Subcutaneous adipose tissue (tissue), 4 donors: ENCODE results near the gene DNAJC5G. TPM values are rescaled to one million over a fixed set of nuclear protein-coding genes. Genes with fewer than 3 reads are reported as not detected.

Experiments
- total RNA-seq, 4 donors: library from RNA; depleted of rRNA; stranded (reverse); fragments of >200 nt; gene quantifications; one replicate each; pipeline ENCODE4 v1.1.0, GENCODE V29; 2016
- TF ChIP-seq, protein P1 (sequence below): fragments of 450-650 bp; IDR thresholded peaks from one replicate; pipeline ENCODE4 v1.5.1; 2016; ENCODE audit warnings: low read depth, mild to moderate bottlenecking, control low read depth, antibody characterized with exemption, moderate library complexity

DNAJC5G gene
- under 1 TPM in 1 of 4 donors, not detected in 3; 0.88 TPM for total RNA-seq

GRCh38 chr2:27275211-27276150, at the start of gene DNAJC5G:
Gene DNAJC5G (plus strand): TSS chr2:27275433. CDS start chr2:27276729, 1,296 bp downstream.
- TF ChIP-seq, protein P1, sequence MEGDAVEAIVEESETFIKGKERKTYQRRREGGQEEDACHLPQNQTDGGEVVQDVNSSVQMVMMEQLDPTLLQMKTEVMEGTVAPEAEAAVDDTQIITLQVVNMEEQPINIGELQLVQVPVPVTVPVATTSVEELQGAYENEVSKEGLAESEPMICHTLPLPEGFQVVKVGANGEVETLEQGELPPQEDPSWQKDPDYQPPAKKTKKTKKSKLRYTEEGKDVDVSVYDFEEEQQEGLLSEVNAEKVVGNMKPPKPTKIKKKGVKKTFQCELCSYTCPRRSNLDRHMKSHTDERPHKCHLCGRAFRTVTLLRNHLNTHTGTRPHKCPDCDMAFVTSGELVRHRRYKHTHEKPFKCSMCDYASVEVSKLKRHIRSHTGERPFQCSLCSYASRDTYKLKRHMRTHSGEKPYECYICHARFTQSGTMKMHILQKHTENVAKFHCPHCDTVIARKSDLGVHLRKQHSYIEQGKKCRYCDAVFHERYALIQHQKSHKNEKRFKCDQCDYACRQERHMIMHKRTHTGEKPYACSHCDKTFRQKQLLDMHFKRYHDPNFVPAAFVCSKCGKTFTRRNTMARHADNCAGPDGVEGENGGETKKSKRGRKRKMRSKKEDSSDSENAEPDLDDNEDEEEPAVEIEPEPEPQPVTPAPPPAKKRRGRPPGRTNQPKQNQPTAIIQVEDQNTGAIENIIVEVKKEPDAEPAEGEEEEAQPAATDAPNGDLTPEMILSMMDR: no peak

GRCh38 chr2:27225526-27225925, 49.7 kb upstream of the DNAJC5G start:
- TF ChIP-seq, protein P1: no peak

DNA sequence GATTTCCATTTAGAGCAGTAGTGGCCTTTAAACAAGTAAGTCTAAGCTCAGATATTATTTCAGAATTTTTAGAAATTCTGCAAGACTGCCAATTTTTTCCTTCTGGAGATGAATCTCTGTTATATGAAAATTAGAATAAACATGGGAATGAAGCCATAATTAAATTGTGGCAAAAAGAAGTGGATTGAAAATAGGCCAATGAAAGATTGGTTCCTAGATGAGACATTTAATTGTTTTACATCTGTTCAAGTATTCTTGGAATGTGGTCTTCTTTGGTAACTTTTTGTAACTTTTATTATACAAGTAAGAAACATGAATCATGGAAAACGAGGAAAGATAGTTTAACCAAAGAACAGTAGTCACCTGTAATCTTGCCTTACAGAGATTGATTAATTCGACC, 47.7 kb upstream of the DNAJC5G start:
- TF ChIP-seq, protein P1: no peak

DNA sequence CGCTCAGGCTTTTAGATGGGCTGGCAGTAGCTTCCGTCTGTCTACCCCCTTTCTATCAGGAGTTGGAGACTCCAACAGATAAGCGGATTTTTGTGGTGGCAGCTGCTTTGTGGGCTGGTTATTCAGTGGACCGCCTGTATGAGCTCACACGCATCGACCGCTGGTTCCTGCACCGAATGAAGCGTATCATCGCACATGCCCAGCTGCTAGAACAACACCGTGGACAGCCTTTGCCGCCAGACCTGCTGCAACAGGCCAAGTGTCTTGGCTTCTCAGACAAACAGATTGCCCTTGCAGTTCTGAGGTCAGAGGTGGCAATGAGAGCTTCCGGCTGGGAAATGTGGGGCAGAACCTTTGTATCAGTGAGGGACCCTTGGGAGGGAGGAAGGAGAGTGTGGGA, 43.3 kb upstream of the DNAJC5G start:
- TF ChIP-seq, protein P1: no peak

DNA sequence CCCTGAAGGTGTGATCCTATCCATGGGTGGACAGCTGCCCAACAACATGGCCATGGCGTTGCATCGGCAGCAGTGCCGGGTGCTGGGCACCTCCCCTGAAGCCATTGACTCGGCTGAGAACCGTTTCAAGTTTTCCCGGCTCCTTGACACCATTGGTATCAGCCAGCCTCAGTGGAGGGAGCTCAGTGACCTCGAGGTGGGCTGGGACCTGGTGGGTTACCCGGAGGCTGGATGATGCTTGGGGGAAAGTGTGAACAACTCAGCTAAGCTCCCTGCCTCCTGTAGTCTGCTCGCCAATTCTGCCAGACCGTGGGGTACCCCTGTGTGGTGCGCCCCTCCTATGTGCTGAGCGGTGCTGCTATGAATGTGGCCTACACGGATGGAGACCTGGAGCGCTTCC, 41.9 kb upstream of the DNAJC5G start:
- TF ChIP-seq, protein P1: no peak

- TF ChIP-seq, protein P1: no peak
These were observed 39.1 kb upstream of the DNAJC5G start for GRCh38 chr2:27236136-27236535.

DNA sequence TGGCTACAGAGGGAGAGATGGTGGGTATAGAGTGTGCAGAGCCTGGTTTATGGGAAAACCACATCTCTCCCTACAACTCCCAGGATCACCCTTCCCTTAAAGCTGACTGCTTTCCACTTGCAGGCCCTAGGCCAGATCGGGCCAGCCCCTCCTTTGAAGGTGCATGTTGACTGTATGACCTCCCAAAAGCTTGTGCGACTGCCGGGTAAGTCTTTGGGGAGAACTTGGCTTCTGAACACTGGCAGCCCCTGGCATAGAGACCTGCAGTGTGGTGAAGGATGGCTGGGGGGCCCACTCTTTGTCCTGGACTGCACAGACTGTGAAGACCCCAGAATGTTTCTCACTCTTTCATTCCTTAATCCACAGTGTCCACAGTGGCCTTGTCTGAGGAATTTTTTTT, 38.6 kb upstream of the DNAJC5G start:
- TF ChIP-seq, protein P1: no peak
